GM23248 (cell line): ENCODE measurements around the gene COL16A1.

Source experiments
- EZH2 ChIP-seq: fragments of 200-600 bp; sonication (generic); IDR thresholded peaks from 2 replicates; pipeline ENCODE4 v1.6.1; 2018; ENCODE audit warnings: antibody characterized with exemption, mild to moderate bottlenecking; ENCODE audit not compliant: insufficient read depth, poor library complexity, severe bottlenecking
- EZH2phosphoT487 ChIP-seq: fragments of 200-600 bp; sonication (generic); IDR thresholded peaks from 2 replicates; pipeline ENCODE4 v1.6.1; 2018; ENCODE audit warnings: antibody characterized with exemption, moderate library complexity, mild to moderate bottlenecking, low read depth; ENCODE audit not compliant: insufficient read depth

GRCh38 chr1:31670593-31670964 lies 33.2 kb downstream of the COL16A1 start:
- TF ChIP-seq EZH2: no peak
- TF ChIP-seq EZH2phosphoT487: no peak
